Measurements from ENCODE around the gene GPLD1.

Gene GPLD1, protein sequence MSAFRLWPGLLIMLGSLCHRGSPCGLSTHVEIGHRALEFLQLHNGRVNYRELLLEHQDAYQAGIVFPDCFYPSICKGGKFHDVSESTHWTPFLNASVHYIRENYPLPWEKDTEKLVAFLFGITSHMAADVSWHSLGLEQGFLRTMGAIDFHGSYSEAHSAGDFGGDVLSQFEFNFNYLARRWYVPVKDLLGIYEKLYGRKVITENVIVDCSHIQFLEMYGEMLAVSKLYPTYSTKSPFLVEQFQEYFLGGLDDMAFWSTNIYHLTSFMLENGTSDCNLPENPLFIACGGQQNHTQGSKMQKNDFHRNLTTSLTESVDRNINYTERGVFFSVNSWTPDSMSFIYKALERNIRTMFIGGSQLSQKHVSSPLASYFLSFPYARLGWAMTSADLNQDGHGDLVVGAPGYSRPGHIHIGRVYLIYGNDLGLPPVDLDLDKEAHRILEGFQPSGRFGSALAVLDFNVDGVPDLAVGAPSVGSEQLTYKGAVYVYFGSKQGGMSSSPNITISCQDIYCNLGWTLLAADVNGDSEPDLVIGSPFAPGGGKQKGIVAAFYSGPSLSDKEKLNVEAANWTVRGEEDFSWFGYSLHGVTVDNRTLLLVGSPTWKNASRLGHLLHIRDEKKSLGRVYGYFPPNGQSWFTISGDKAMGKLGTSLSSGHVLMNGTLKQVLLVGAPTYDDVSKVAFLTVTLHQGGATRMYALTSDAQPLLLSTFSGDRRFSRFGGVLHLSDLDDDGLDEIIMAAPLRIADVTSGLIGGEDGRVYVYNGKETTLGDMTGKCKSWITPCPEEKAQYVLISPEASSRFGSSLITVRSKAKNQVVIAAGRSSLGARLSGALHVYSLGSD

DNA sequence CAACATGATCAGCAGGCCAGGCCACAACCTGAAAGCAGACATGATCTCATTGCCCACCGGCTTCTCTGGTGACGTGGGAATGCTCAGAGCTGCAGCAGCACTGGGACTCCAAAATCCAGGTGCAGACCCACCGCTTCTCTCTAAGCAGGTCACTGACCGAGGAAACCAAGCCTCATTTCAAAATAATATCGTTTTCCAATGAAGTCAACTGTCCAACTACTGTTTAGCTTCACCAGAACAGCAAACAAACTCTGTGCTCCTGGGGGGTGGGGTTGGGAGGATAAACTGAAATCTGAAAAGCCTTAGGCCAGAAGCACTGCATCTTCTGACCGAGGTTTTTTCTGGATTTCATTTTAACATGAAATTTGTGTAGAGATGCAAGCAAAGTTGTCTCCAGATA, at the start of gene GPLD1:
GPLD1 (minus strand) TSS at position 109 of the 400 bp plus-strand sequence; CDS start at position 42, 67 bp downstream.
- TF ChIP-seq, protein P1, sequence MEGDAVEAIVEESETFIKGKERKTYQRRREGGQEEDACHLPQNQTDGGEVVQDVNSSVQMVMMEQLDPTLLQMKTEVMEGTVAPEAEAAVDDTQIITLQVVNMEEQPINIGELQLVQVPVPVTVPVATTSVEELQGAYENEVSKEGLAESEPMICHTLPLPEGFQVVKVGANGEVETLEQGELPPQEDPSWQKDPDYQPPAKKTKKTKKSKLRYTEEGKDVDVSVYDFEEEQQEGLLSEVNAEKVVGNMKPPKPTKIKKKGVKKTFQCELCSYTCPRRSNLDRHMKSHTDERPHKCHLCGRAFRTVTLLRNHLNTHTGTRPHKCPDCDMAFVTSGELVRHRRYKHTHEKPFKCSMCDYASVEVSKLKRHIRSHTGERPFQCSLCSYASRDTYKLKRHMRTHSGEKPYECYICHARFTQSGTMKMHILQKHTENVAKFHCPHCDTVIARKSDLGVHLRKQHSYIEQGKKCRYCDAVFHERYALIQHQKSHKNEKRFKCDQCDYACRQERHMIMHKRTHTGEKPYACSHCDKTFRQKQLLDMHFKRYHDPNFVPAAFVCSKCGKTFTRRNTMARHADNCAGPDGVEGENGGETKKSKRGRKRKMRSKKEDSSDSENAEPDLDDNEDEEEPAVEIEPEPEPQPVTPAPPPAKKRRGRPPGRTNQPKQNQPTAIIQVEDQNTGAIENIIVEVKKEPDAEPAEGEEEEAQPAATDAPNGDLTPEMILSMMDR (IDR thresholded peaks at IDR 0.05; ENCODE audit: low read depth, low read length), result no peak
- H3K4me3 ChIP-seq (ENCODE audit: low read depth, low read length), result no peak within 1 kb of the TSS

DNA sequence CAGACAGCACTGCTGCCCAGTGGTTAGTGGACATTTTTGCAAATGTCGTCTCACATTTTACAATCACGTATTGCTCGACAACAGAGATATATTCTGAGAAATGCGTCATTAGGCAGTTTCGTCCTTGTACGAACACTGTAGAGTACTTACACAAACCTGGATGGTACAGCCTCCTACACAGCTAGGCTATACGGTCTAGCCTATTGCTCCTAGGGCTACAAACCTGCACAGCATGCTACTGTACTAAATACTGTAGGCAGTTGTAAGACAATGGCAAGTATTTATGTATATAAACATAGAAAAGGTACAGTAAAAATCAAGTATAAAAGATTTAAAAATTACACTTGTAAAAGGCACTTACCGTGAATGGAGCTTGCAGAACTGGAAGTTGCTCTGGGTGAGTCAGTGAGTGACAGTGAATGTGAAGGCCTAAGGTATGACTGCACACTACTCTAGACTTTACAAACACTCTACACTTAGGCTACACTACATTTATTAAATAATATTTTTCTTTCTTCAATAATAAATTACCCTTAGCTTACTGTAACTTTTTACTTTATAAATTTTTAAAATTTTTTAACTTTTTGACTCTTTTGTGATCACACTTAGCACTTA, 48.5 kb upstream of the GPLD1 start:
- TF ChIP-seq, protein P1 (IDR thresholded peaks at IDR 0.05; ENCODE audit: low read depth, low read length), result no peak
- no peak overlapping the region for H3K4me3 ChIP-seq (ENCODE audit: low read depth, low read length)

DNA sequence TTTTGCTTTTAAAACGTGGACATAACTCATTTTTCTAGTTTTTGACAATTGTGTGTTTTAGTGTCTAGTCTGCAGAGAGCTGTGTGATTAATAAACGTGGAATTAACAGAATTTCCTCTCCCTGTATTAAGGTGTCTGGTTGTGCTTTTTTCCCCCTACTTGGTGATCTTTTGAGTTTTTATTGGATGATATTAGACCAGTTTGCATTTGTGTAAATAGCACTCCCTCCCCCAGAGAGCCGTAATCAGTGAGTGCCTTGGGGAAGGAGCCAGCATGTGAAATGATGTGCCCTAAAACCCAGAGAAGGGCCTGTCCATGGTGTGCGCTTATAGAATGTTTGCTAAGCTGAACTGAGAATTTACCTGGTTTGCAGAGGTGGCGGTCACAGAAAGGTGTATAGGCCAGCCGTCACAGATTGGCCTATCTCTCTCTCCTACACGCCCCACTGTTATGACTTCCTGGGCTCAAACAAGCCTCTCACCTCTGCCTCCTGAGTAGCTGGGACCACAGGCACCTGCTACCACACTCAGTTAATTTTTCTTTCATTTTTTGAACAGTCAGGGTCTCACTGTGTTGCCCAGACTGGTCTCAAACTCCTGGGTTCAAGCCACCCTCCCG, 47.8 kb upstream of the GPLD1 start:
- no peak overlapping the region for H3K4me3 ChIP-seq (ENCODE audit: low read depth, low read length)
- TF ChIP-seq, protein P1 (IDR thresholded peaks at IDR 0.05; ENCODE audit: low read depth, low read length), result no peak

DNA sequence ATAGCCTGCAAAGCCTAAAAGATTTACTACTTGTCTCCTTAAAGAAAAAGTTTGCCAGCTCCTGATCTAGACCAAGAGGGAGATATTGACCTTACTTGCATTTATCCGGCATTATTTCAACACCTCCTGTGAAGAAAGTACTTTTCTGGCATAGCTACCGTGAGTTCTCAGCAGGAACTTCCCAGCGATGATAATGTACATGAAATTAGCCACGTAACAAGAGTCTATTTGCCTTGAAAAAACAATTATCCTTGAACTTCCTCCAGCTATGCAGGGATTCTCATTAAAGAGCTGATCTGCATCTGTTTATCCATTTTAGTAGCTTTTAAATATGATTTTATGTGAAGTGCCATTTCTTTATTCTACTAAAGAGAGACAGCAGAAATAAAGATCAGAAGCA, 47.1 kb upstream of the GPLD1 start:
- no peak overlapping the region for H3K4me3 ChIP-seq (ENCODE audit: low read depth, low read length)
- TF ChIP-seq, protein P1 (IDR thresholded peaks at IDR 0.05; ENCODE audit: low read depth, low read length), result no peak

DNA sequence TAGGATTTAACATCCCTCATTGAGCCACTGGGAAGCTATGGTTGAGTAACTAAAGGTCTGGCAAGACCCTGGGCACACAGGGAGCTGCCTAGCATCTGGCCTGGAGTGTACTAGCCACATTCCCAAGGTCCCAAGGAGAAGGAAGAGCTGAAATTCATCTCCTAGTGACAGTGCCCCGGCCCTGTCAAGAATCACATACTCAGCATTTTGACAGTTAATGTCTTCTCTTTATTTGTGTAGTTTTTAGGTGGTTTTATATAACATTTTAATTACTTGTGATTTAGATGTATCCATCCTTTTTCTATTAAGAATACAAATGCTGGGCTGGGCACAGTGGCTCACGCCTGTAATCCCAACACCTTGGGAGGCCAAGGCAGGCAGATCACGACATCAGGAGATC, 45.8 kb upstream of the GPLD1 start:
- no peak overlapping the region for H3K4me3 ChIP-seq (ENCODE audit: low read depth, low read length)
- TF ChIP-seq, protein P1 (IDR thresholded peaks at IDR 0.05; ENCODE audit: low read depth, low read length), result no peak

DNA sequence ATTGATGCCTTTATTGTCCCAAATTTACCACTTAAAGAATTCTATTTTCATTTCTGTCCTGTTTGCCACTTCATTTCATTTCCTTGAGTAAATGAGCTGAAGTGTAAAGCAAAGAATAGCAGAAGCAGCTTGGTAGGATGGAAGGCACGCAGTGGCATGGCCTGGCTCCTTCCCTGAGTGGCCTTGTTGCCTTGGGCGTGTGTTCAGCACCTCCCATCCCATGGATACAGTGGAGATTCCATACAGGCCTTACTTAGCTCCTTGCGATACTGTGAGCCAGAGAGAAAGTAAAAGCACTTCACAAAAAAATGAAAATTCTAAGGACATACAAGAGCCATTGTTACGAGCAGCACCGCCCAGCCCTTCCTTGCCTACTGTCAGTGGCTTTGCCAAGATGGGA, 45.0 kb upstream of the GPLD1 start:
- no peak overlapping the region for H3K4me3 ChIP-seq (ENCODE audit: low read depth, low read length)
- TF ChIP-seq, protein P1 (IDR thresholded peaks at IDR 0.05; ENCODE audit: low read depth, low read length), result no peak
